CD4-positive, alpha-beta T cell (primary cell): ENCODE measurements around the gene RASD2. TPM values are rescaled to one million over a fixed set of nuclear protein-coding genes. Genes with fewer than 3 reads are reported as not detected.

Experiments used
- ATAC-seq: fragments of 200-7000 bp; cut with Tn5 transposase; one replicate; pipeline ENCODE4 v1.10.0; 2022; ENCODE audit warnings: mild to moderate bottlenecking; ENCODE audit not compliant: poor library complexity
- CTCF ChIA-PET: fragments of 350-600 bp; sonication (Branson Sonifier 250); formaldehyde crosslinking; loops from one replicate; lab custom pipeline; 2021; ENCODE audit warnings: antibody characterized with exemption, inconsistent platforms; lab: Charles Lee
- POLR2A ChIA-PET: fragments of 350-600 bp; sonication (Branson Sonifier 250); formaldehyde crosslinking; loops from one replicate; lab custom pipeline; 2021; ENCODE audit warnings: antibody characterized with exemption, inconsistent platforms; lab: Charles Lee
- DNase-seq, 14 experiments: peaks; one replicate each; pipeline ENCODE4 v3.0.0-alpha.2; 2013 to 2020; ENCODE audit warnings: mixed read lengths in 2 of 14
- H3K27ac ChIP-seq, 2 donors: one replicate each; pipeline versions ENCODE4 v1.5.1 to v1.7.0; 2013; ENCODE audit warnings: low read length in 2 of 2, low read depth in 1 of 2, mild to moderate bottlenecking in 1 of 2
- H3K27me3 ChIP-seq, 2 experiments: 1 replicate in 1 of 2; 2 replicates in 1 of 2; pipeline versions ENCODE4 v1.6.1 to v1.7.0; 2013; ENCODE audit warnings: low read length in 2 of 2, control low read depth in 1 of 2, mild to moderate bottlenecking in 1 of 2, moderate library complexity in 1 of 2; ENCODE audit not compliant: insufficient read depth in 2 of 2, control insufficient read depth in 1 of 2
- H3K36me3 ChIP-seq: one replicate; pipeline ENCODE4 v1.6.1; 2013; ENCODE audit warnings: low read length, control low read depth; ENCODE audit not compliant: insufficient read depth
- H3K4me1 ChIP-seq: one replicate; pipeline ENCODE4 v1.6.1; 2013; ENCODE audit warnings: low read length, control low read depth; ENCODE audit not compliant: insufficient read depth
- H3K4me3 ChIP-seq: one replicate; pipeline ENCODE4 v1.5.1; 2013; ENCODE audit warnings: mild to moderate bottlenecking, low read length, moderate library complexity
- H3K9me3 ChIP-seq, 2 experiments: 1 replicate in 1 of 2; 2 replicates in 1 of 2; pipeline versions ENCODE4 v1.6.1 to v1.7.0; 2013; ENCODE audit warnings: low read length in 2 of 2, mild to moderate bottlenecking in 2 of 2, control low read depth in 1 of 2, moderate library complexity in 1 of 2; ENCODE audit not compliant: control insufficient read depth in 1 of 2, insufficient read depth in 1 of 2
- H3K27ac Mint-ChIP-seq: one replicate; pipeline ENCODE4 v1.8.0; 2020; ENCODE audit warnings: mixed read lengths
- H3K27me3 Mint-ChIP-seq: one replicate; pipeline ENCODE4 v1.8.0; 2021; ENCODE audit warnings: mixed read lengths
- H3K36me3 Mint-ChIP-seq: one replicate; pipeline ENCODE4 v1.8.0; 2021; ENCODE audit warnings: low read depth, mixed read lengths
- H3K4me1 Mint-ChIP-seq: one replicate; pipeline ENCODE4 v1.8.0; 2021; ENCODE audit warnings: low read depth, mixed read lengths
- H3K4me3 Mint-ChIP-seq: one replicate; pipeline ENCODE4 v1.8.0; 2020; ENCODE audit warnings: mild to moderate bottlenecking, mixed read lengths
- H3K9me3 Mint-ChIP-seq: one replicate; pipeline ENCODE4 v1.8.0; 2020; ENCODE audit warnings: mixed read lengths
- intact Hi-C, 2 experiments: fragments of 100-400 bp; cut with DNase I in 1 of 2; cut with micrococcal nuclease in 1 of 2; formaldehyde crosslinking; loops; one replicate each; pipeline versions ENCODE4 v1.15.1 to v1.9.0; 2023 to 2025; cut with DNase I, micrococcal nuclease
- total RNA-seq, 174 experiments: library from RNA in 2 of 174; stranded (reverse) in 2 of 174; gene quantifications; one replicate each; pipeline ENCODE4 v1.2.3 and lab custom pipeline; 2021 to 2026
- TF ChIP-seq, protein P1 (sequence below): fragments of 200-600 bp; IDR thresholded peaks from one replicate; pipeline ENCODE4 v1.8.0; 2022; ENCODE audit warnings: antibody characterized with exemption, mild to moderate bottlenecking

RASD2 gene
- total RNA-seq, 2 experiments from 2014 or later = 1.4 to 1.6 TPM

DNA sequence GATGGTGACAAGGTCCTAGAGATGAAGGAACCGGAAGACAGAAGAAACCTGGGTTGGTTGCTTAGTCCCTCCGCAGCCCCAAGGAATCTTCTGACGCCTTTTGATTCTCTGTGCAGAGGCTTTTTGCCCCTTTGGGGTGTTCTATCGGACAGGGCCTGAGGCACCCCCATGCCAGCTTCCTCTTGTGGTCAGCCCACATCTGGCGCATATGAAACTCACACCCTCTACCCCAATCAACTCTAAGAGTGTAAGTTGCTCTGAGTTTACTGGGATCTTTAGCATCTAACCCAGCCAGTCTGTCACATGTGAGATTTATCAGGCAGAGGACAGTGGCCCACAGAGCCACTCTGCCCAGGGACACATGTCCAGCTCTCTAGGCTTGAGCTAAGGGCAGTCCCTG lies 17.4 kb downstream of the RASD2 start:
- H3K4me3 Mint-ChIP-seq = no peak overlapping the region
- no peaks in the 10 kb centered on the region for H3K9me3 Mint-ChIP-seq
- TF ChIP-seq, protein P1, sequence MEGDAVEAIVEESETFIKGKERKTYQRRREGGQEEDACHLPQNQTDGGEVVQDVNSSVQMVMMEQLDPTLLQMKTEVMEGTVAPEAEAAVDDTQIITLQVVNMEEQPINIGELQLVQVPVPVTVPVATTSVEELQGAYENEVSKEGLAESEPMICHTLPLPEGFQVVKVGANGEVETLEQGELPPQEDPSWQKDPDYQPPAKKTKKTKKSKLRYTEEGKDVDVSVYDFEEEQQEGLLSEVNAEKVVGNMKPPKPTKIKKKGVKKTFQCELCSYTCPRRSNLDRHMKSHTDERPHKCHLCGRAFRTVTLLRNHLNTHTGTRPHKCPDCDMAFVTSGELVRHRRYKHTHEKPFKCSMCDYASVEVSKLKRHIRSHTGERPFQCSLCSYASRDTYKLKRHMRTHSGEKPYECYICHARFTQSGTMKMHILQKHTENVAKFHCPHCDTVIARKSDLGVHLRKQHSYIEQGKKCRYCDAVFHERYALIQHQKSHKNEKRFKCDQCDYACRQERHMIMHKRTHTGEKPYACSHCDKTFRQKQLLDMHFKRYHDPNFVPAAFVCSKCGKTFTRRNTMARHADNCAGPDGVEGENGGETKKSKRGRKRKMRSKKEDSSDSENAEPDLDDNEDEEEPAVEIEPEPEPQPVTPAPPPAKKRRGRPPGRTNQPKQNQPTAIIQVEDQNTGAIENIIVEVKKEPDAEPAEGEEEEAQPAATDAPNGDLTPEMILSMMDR = no peak
- Histone ChIP-seq H3K4me1 (peaks cover 14% of the 10 kb centered on the region), H3K4me3 (no peak overlapping the region), H3K9me3 (no peaks in the 10 kb centered on the region), H3K27ac (no peak overlapping the region), H3K27me3 (peaks cover 7 to 9% of the 10 kb centered on the region in 2 experiments), H3K36me3 (no peaks in the 10 kb centered on the region)
- H3K27me3 Mint-ChIP-seq = peaks cover 27% of the 10 kb centered on the region
- no peak for DNase-seq
- POLR2A ChIA-PET = no interaction called here
- H3K27ac Mint-ChIP-seq = no peak overlapping the region
- no peaks in the 10 kb centered on the region for H3K36me3 Mint-ChIP-seq
- CTCF ChIA-PET = no interaction called here
- intact Hi-C loops = no loop called here
- no peak for ATAC-seq
- peaks cover 10% of the 10 kb centered on the region for H3K4me1 Mint-ChIP-seq

DNA sequence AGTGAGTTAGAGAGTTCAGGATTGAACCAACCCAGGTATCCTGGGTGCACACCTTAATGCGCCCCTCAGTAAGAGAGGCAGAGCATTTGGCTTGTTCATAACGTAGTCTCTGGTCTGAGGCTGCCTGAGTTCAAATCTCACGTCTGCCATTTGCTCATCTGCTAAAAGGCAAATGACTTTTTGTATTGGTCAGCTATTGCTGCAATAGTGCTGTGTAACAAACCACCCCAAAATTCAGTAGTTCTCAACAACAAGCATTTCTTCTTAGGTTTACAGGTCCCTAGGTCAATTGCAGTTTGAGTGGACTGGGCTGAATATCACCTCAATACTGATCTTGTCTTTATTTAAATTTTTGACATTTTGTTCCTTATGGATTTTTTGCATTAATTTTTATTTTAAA lies 18.1 kb downstream of the RASD2 start:
- Mint-ChIP-seq H3K9me3 (no peaks in the 10 kb centered on the region), H3K4me1 (peaks cover 4% of the 10 kb centered on the region), H3K4me3 (no peak overlapping the region), H3K36me3 (no peaks in the 10 kb centered on the region), H3K27me3 (peaks cover 33% of the 10 kb centered on the region), H3K27ac (no peak overlapping the region)
- intact Hi-C loops = no loop called here
- H3K4me1 ChIP-seq = peaks cover 7% of the 10 kb centered on the region
- peaks cover 7 to 9% of the 10 kb centered on the region in 2 experiments for H3K27me3 ChIP-seq
- TF ChIP-seq, protein P1 = no peak
- no peak for ATAC-seq
- H3K4me3 ChIP-seq = no peak overlapping the region
- H3K36me3 ChIP-seq = no peaks in the 10 kb centered on the region
- H3K27ac ChIP-seq = no peak overlapping the region
- CTCF ChIA-PET = no interaction called here
- POLR2A ChIA-PET = no interaction called here
- H3K9me3 ChIP-seq = no peaks in the 10 kb centered on the region
- no peak for DNase-seq

DNA sequence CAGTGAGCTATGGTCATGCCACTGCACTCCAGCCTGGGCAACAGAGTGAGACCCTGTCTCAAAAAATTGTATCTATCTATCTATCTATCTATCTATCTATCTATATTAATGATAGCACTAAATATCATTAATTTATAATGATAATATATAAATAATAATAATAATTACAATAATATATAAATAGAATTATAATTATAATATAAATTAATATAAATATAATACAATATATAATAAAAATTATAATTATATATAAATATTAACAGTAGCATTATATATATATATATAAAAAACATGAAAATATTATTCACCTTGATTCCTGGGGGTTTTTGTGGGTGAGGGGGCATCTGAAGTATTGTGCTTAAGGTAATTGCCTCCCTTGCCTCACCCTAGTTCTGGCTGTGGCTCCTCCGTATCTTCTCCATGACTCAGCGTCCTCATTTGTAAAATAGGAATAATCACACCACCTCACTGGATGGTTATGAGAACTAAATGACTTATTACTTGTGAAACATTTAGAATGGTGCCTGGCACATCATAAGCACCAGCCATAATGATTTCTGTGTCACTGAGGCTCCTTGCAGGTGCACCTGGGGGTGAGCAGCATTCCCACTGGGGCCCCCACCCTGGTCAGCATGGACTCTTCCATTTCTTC lies 18.8 kb downstream of the RASD2 start:
- Mint-ChIP-seq H3K4me1 (no peaks in the 10 kb centered on the region), H3K36me3 (no peaks in the 10 kb centered on the region), H3K9me3 (no peaks in the 10 kb centered on the region), H3K27ac (no peak overlapping the region), H3K27me3 (peaks cover 33% of the 10 kb centered on the region), H3K4me3 (no peak overlapping the region)
- H3K9me3 ChIP-seq = no peaks in the 10 kb centered on the region
- TF ChIP-seq, protein P1 = no peak
- no peaks in the 10 kb centered on the region for H3K36me3 ChIP-seq
- no peak for ATAC-seq
- ChIA-PET POLR2A (no interaction called here), CTCF (no interaction called here)
- intact Hi-C loops = no loop called here
- H3K27ac ChIP-seq = no peak overlapping the region
- no peak overlapping the region for H3K4me3 ChIP-seq
- peaks cover under 1% of the 10 kb centered on the region for H3K4me1 ChIP-seq
- no peak for DNase-seq
- H3K27me3 ChIP-seq = peaks cover 7 to 9% of the 10 kb centered on the region in 2 experiments
